Hematopoietic multipotent progenitor cell (in vitro differentiated cells): ENCODE data around the gene TAS1R3. TPM values are rescaled to one million over a fixed set of nuclear protein-coding genes. Genes with fewer than 3 reads are reported as not detected.
A peak's percentile ranks its signal among the peaks of the same experiment; 100 is the strongest.

Source experiments
- DNase-seq, 3 donors: peaks; one replicate each; pipeline ENCODE4 v3.0.0-alpha.2; 2011 to 2015; ENCODE audit warnings: low read depth in 2 of 3, low spot score in 2 of 3
- total RNA-seq: library from RNA; depleted of rRNA; stranded (reverse); fragments of >200 nt; gene quantifications from one replicate; pipeline ENCODE4 v1.2.3, GENCODE V29; 2012

TAS1R3 gene
- total RNA-seq, 1 donor = 0.54 TPM

DNA sequence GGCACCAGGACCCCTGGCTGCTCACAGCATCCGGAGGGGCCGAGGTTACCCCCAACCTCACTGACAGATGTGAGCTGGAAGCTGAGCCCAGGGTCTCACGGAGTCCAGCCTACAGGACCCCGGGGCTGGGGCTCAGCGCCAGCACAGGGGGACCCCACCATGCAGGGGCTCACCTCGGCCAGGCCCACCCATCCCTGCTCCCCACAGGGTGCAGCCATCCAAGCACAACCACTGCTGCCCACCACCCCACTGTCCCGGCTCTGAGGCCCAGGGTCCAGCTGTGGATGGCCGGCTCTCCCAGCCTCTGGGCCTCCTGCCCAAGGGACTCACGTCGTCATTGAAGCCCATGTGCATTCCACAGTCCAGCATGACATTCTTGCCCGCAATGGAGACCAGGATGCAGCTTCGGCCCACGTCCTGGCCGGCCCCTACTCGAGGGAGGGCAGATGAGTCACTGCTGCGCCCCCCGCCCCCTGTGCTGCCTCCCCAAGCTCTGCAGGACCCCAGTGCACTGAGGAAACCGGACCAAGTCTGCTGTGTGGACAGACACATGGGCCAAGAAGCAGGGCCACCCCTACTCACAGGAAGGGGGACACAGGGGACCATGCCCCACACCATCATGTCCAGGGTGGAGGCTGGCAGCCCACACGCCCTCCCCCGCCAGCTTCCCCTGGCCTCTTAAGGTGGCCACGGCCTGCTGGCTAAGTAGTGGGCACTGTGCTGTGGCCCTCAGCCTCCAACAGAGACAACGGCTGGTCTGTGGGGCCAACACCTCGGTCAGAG lies 10.2 kb upstream of the TAS1R3 start:
- no peak for DNase-seq

DNA sequence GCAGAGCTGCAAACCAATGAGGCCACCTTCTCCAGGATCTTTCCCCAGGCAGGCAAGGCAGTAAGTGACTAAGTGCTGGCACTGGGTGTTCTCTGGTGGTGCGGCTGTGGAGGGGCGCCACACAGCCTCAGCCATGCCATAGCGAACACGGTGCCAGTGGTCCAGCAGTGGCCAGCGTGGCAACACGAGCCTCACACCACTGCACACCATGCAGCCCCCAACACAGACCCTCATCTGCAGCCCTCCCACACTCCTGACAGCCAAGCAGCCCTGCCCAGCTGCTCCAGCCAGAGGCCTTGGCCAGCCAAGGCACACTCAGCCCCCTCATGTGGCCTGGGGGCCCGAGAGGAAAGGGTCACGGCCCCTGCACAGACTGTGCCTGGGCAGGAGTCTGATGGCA lies 9.6 kb upstream of the TAS1R3 start:
- DNase-seq = no peak

DNA sequence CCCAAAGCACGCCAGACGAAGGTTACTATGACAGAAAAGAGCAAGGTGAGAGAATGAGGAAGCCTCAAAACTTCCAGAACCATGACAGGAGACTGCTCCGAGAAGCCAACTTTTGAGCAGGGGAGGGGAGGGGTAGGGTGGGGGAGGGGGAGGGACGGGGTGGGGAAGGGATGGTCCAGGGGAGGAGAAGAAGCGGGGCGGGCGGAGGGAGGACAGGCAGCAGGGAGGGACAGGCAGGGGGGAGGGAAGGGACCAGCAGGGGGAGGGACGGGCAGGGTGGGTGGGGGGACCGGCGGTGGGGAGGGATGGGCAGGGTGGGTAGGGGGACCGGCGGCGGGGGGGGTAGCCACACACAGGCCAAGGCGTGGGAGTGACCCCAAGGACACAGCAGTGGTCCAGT lies 8.7 kb upstream of the TAS1R3 start:
- DNase-seq = no peak

DNA sequence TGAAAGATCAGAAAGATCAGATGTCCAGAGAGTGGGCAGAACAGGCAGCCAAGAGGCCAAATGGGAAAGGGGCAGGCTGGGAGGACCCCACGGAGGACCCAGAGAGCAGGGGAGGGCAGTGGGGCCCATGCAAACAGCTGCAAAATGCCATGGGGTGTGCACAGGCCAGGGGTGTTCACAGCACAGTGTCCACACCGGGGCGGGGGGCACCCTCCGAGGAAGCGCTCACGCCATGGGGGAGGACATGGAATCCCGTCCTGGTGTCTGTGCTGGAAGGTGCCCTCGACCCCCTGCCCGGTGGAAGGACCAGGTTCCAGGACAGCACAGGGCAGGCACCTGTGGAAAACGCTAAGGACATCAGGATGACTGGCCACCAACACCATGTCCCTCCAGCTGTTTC lies 8.1 kb upstream of the TAS1R3 start:
- no peak for DNase-seq

DNA sequence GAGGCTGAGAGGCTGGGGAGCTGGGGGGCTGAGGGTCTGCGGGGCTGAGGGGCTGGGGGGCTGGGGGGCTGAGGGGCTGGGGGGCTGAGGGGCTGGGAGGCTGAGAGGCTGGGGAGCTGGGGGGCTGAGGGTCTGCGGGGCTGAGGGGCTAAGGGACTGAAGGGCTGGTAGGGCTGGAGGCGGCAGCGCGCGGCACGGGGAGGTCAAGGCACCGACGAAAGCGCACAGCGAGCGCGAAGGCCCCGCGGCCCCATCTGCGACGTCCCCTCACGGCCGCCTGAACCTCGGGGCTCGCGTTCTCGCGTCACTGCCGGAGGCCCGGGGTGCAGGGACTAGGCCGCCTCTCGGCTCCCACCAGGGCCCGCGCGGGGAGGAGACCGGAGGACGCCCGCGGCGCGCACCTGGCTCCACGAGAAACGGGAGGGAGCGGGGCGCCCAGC lies 7.0 kb upstream of the TAS1R3 start:
- no peak for DNase-seq

DNA sequence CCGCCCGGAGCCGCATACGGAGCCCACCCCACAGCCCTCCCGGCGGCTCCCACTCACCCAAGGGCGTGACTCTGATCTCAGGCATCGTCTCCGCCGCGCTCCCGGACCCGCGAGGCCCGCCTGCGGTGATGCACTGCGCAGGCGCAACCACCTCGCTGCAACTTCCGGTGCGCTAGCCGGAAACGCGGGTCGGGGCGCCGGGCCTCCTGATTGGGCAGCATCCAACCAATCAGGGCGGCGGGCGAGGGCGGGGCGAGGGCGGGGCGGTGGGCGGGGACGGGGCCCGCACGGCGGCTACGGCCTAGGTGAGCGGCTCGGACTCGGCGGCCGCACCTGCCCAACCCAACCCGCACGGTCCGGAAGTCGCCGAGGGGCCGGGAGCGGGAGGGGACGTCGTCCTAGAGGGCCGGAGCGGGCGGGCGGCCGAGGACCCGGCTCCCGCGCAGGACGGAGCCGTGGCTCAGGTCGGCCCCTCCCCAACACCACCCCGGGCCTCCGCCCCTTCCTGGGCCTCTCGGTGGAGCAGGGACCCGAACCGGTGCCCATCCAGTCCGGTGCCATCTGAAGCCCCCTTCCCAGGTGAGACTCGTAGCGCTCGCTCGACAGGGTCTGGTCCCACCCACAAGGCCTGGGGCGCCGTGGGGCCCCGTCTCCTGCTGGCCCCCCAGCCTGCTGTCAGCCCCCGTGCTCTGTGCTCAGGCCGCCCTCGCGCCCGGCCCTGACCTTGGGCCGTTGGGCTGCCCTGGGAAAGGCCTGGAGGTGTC lies 6.4 kb upstream of the TAS1R3 start, which contains the start of the genes CPTP and INTS11:
Gene CPTP, plus strand, starts transcription at position 279 of the 764 bp plus-strand sequence. CDS start 2,109 bp downstream, outside the sequence.
Gene INTS11, minus strand, starts transcription at position 137 of the 764 bp plus-strand sequence. Its CDS starts 52 bp downstream, at position 85.
- peak; percentile 88 to 94 (median 92) for DNase-seq

DNA sequence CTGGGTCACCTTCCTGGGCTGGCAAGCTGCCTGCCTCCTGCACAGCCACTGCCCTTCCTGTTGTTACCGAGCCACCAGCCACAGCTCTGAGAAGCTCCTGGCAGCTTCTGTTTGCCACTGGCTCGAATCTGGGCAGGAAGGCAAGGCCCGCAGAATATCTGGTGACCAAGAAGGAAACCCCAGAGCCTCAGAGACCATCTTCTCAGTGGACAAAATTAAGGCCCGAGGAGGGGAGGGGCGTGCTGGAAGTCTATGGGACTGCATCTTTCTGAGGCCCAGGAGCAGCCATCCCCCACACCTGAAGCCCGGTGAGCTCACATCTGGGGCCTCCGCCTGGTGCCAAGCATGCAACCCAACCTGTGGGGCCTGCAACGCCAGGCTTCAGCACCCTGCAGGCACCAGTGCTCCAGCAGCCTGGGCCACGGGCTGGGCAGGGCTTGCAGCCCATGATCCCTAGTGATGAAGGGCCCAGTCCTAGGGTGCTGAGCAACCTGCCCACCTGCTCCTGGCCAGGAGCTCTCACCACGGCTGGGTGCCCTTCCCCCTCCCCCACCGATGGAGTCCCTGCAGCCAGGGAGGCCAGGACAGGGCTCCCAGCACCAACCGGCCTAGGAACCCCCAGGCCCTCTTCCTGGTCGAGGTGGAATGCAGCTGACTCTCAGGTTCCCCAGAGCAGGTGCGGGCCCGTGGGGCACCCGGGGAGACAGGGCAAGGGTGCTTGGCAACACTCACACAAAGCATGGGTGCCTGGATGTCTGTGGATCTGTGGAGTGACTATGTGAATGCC lies 5.6 kb upstream of the TAS1R3 start:
- no peak for DNase-seq

DNA sequence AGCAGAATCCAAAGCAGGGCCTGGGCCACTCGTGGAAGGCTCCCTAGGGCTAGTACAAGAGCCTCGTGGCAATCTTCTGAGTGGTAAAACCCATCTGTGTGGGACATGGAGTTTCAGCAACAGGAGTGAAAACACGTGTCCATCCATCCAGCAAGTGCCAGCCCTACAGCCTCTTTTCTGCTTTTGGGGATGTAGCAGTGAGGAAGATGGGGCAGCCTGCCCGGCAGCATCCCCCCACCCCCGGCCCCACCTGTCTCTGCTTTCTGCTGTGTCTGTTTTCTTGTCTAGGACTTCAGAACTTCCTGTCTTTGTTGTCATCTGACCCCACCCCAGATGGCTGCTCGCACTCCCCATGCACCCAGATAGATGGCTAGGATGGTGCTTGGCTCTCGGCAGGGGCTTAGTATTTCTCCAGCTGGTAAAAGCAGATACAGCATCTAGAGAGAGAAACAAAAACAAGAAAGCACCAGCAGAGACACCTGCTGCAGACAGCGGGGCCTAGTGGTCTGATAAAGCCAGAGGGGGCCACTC lies 4.9 kb upstream of the TAS1R3 start:
- no peak for DNase-seq

DNA sequence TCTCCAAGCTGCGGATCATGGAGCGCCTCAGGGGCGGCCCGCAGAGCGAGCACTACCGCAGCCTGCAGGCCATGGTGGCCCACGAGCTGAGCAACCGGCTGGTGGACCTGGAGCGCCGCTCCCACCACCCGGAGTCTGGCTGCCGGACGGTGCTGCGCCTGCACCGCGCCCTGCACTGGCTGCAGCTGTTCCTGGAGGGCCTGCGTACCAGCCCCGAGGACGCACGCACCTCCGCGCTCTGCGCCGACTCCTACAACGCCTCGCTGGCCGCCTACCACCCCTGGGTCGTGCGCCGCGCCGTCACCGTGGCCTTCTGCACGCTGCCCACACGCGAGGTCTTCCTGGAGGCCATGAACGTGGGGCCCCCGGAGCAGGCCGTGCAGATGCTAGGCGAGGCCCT lies 3.8 kb upstream of the TAS1R3 start:
- DNase-seq = no peak

DNA sequence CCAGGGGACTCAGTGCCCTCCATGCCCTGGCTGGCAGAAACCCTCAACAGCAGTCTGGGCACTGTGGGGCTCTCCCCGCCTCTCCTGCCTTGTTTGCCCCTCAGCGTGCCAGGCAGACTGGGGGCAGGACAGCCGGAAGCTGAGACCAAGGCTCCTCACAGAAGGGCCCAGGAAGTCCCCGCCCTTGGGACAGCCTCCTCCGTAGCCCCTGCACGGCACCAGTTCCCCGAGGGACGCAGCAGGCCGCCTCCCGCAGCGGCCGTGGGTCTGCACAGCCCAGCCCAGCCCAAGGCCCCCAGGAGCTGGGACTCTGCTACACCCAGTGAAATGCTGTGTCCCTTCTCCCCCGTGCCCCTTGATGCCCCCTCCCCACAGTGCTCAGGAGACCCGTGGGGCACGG lies 2.8 kb upstream of the TAS1R3 start:
- no peak for DNase-seq

DNA sequence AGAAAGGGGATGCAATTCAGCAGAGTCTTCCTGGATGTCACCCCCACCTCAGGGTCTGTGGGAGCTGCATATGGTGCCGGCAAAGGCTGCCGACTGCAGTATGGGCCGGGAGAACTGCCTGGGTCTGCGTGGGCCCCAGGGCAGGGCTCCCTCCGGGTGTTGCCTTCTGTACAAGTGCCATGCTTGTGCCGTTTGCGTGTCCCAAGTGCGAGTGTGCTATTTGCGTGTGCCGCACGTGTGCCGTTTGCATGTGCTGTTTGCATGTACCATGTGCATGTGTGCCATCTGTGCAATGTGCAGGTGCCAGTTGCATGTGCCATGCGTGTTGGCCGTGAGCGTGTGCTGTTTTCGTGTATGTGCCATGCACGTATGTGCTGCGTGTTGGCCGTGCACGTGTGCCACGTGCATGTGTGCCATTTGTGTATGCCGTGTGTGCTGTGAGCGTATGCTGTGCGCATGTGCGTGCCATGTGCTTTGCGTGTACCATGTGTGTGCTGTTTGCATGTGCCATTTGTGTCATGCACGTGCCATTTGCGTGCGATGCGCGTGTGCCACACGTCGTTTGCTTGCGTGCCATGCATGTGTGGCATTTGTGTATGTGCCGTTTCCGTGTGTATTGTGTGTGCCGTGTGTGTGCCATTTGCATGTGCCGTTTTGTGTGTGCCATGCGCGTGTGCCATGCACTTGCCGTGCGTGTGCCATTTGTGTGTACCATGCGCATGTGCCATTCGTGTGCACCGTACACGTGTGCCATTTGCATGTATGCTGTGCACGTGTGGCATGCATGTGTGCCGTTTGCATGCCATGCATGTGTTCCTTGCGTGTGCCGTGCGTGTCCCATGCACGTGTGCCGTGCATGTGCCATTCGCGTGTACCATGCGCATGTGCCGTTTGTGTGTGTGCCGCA lies 1.5 kb upstream of the TAS1R3 start:
- no peak for DNase-seq

DNA sequence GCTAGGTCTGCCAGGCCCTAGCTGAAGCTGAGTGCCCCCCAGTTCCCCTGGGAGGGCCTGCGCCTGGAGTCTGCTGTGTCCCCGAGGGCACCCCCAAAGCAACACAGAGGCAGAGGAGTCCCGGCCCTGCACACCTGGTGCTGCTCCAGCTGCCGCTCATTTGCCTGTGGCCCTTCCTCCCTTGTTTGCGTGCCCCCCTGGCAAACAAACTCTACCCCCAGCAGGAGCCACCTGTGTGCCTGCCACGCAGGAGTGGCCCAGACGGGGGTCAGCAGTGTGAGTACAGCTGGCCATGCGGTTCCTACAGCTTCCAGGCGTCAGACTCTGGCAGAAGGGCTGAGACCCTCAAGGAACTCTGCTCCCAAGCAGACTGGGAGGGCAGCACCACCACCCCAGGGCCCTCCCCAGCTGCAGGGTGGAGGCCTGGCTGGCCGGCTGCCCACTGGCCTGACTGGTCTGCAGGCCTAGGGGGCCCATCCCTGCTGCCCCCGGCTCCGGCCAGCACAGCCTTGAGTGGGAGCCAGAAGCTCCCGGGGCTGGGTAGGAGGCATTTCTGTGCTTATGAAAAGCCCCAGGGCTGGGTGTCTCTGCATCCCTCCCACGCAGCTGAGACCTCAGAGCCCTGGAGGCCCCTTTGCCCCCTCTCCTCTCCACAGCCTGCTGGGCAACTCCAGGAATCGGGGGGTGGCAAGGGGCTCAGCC lies 563 bp upstream of the TAS1R3 start:
- DNase-seq = no peak

DNA sequence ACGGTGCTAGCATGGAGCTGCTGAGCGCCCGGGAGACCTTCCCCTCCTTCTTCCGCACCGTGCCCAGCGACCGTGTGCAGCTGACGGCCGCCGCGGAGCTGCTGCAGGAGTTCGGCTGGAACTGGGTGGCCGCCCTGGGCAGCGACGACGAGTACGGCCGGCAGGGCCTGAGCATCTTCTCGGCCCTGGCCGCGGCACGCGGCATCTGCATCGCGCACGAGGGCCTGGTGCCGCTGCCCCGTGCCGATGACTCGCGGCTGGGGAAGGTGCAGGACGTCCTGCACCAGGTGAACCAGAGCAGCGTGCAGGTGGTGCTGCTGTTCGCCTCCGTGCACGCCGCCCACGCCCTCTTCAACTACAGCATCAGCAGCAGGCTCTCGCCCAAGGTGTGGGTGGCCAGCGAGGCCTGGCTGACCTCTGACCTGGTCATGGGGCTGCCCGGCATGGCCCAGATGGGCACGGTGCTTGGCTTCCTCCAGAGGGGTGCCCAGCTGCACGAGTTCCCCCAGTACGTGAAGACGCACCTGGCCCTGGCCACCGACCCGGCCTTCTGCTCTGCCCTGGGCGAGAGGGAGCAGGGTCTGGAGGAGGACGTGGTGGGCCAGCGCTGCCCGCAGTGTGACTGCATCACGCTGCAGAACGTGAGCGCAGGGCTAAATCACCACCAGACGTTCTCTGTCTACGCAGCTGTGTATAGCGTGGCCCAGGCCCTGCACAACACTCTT lies 1.1 kb downstream of the TAS1R3 start:
- DNase-seq = no peak

DNA sequence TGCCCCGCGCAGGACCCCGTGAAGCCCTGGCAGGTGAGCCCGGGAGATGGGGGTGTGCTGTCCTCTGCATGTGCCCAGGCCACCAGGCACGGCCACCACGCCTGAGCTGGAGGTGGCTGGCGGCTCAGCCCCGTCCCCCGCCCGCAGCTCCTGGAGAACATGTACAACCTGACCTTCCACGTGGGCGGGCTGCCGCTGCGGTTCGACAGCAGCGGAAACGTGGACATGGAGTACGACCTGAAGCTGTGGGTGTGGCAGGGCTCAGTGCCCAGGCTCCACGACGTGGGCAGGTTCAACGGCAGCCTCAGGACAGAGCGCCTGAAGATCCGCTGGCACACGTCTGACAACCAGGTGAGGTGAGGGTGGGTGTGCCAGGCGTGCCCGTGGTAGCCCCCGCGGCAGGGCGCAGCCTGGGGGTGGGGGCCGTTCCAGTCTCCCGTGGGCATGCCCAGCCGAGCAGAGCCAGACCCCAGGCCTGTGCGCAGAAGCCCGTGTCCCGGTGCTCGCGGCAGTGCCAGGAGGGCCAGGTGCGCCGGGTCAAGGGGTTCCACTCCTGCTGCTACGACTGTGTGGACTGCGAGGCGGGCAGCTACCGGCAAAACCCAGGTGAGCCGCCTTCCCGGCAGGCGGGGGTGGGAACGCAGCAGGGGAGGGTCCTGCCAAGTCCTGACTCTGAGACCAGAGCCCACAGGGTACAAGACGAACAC lies 1.8 kb downstream of the TAS1R3 start:
- DNase-seq = no peak

DNA sequence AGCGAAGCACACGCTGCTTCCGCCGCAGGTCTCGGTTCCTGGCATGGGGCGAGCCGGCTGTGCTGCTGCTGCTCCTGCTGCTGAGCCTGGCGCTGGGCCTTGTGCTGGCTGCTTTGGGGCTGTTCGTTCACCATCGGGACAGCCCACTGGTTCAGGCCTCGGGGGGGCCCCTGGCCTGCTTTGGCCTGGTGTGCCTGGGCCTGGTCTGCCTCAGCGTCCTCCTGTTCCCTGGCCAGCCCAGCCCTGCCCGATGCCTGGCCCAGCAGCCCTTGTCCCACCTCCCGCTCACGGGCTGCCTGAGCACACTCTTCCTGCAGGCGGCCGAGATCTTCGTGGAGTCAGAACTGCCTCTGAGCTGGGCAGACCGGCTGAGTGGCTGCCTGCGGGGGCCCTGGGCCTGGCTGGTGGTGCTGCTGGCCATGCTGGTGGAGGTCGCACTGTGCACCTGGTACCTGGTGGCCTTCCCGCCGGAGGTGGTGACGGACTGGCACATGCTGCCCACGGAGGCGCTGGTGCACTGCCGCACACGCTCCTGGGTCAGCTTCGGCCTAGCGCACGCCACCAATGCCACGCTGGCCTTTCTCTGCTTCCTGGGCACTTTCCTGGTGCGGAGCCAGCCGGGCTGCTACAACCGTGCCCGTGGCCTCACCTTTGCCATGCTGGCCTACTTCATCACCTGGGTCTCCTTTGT lies 2.6 kb downstream of the TAS1R3 start:
- DNase-seq = no peak

DNA sequence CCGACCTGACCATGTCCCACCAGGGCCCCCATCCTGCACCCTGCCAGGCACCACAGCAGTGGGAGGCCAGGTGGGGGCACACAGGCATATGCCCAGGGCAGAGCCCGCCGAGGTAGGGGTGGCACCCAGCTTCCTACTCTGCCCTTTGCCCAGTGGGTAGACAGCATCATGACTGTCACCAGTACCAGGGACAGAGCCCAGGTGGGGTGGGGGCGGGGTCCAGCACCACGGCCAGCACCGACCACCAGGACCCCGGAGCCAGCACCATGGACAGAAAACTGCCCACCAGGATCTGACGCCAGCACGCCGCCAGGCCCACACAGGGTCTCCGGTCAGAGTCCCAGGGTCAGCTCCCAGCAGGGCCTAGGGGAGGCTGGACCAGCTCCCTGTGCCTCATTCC lies 3.8 kb downstream of the TAS1R3 start:
- DNase-seq = no peak

DNA sequence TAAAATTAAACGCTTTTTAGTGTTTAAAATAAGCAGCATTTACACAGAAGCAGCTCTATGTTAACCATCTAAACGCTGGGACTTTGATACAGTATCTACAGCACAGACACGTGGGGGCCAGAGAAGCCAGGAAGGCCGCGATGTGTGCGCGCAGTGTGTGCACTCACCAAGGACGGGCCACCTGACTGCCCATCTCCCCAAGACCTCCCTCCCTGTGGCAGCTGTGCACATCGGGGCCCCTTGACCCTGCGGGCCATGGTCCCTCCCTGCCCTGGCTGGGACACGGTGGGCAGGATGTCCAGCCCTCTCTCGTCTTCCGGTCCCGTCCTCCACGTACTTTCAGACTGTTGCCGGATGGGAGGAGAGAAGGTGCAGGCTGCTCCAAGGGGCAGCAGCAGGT lies 4.2 kb downstream of the TAS1R3 start:
- DNase-seq = no peak
